DOHH2 (cell line): Measurements from ENCODE around the gene PIGS.

Experiments
- EZH2phosphoT487 ChIP-seq: fragments of 200-600 bp; sonication (generic); IDR thresholded peaks from 2 replicates; pipeline ENCODE4 v1.6.1; 2017; ENCODE audit warnings: borderline replicate concordance, mild to moderate bottlenecking, antibody characterized with exemption, low read length, moderate library complexity, mixed read lengths
- TF ChIP-seq, protein P1 (sequence below): fragments of 200-600 bp; sonication (generic); IDR thresholded peaks from one replicate; pipeline ENCODE4 v1.5.1; 2014; ENCODE audit warnings: antibody characterized with exemption, mild to moderate bottlenecking, low read depth, low read length; ENCODE audit not compliant: poor library complexity, severe bottlenecking

DNA sequence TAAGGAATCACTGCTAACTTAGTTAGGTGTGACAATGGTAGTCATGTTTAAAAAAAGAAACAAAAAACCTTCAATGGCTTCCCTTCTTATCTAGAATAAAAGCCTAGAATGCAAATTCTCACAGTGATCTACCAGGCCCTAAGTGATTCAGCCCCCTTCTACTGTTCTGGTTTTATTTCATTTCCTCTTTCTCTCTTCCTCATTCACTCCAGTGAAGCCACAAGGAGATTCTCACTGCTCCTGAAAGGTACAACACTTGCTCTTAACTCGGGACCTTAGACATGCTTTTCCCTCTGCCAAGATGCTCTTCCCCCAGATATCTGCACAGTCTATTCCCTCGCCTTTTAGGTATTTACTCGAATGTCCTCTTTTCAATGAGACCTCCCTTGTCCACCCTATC lies 3.7 kb downstream of the PIGS start:
- no peak for TF ChIP-seq EZH2phosphoT487
- TF ChIP-seq, protein P1, sequence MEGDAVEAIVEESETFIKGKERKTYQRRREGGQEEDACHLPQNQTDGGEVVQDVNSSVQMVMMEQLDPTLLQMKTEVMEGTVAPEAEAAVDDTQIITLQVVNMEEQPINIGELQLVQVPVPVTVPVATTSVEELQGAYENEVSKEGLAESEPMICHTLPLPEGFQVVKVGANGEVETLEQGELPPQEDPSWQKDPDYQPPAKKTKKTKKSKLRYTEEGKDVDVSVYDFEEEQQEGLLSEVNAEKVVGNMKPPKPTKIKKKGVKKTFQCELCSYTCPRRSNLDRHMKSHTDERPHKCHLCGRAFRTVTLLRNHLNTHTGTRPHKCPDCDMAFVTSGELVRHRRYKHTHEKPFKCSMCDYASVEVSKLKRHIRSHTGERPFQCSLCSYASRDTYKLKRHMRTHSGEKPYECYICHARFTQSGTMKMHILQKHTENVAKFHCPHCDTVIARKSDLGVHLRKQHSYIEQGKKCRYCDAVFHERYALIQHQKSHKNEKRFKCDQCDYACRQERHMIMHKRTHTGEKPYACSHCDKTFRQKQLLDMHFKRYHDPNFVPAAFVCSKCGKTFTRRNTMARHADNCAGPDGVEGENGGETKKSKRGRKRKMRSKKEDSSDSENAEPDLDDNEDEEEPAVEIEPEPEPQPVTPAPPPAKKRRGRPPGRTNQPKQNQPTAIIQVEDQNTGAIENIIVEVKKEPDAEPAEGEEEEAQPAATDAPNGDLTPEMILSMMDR: no peak
